Suprapubic skin (tissue), 4 donors: ENCODE data around the gene MCIDAS. TPM values are rescaled to one million over a fixed set of nuclear protein-coding genes. Genes with fewer than 3 reads are reported as not detected.

ENCODE experiments used
- DNase-seq, 2 donors: peaks; one replicate each; pipeline ENCODE4 v3.0.0-alpha.2; 2019; ENCODE audit warnings: low spot score in 2 of 2
- H3K27ac ChIP-seq: fragments of 200-600 bp; sonication (generic); one replicate; pipeline ENCODE4 v1.5.1; 2019
- H3K27me3 ChIP-seq: fragments of 200-600 bp; sonication (generic); one replicate; pipeline ENCODE4 v1.5.1; 2019
- H3K36me3 ChIP-seq: fragments of 200-600 bp; sonication (generic); one replicate; pipeline ENCODE4 v1.5.1; 2019
- H3K4me1 ChIP-seq: fragments of 200-600 bp; sonication (generic); one replicate; pipeline ENCODE4 v1.5.1; 2019
- H3K4me3 ChIP-seq: fragments of 200-600 bp; sonication (generic); one replicate; pipeline ENCODE4 v1.5.1; 2019; ENCODE audit warnings: mild to moderate bottlenecking
- H3K9me3 ChIP-seq: fragments of 200-600 bp; sonication (generic); one replicate; pipeline ENCODE4 v1.5.1; 2019
- CTCF ChIP-seq, 2 donors: fragments of 200-600 bp in 1 of 2; fragments of 450-650 bp in 1 of 2; sonication (generic) in 1 of 2; IDR thresholded peaks; one replicate each; pipeline ENCODE4 v1.5.1; 2016 to 2019; ENCODE audit warnings: antibody characterized with exemption in 2 of 2, mild to moderate bottlenecking in 1 of 2, moderate library complexity in 1 of 2
- EP300 ChIP-seq: sonication (generic); formaldehyde crosslinking; IDR thresholded peaks from one replicate; pipeline ENCODE4 v1.6.1; 2017; ENCODE audit warnings: antibody characterized with exemption
- POLR2A ChIP-seq, 2 donors: fragments of 450-650 bp; IDR thresholded peaks; one replicate each; pipeline ENCODE4 v1.6.1; 2017; ENCODE audit warnings: antibody characterized with exemption in 2 of 2, mild to moderate bottlenecking in 2 of 2, moderate library complexity in 2 of 2
- POLR2AphosphoS5 ChIP-seq, 3 donors: sonication (generic); formaldehyde crosslinking; IDR thresholded peaks; one replicate each; pipeline ENCODE4 v1.6.1; 2017; ENCODE audit warnings: antibody characterized with exemption in 3 of 3
- WGBS: methylation state at CpG from one replicate; pipeline ENCODE4 v1.1.5; 2018; 5-methylcytosine and 5-hydroxymethylcytosine counted together
- total RNA-seq, 4 donors: library from RNA; depleted of rRNA; stranded (reverse); fragments of >200 nt; gene quantifications; one replicate each; pipeline ENCODE4 v1.1.0, GENCODE V29; 2016

The MCIDAS gene
- total RNA-seq, 4 donors from 2014 or later: not detected

GRCh38 chr5:55211184-55211874, 15.8 kb downstream of the MCIDAS start:
- DNase-seq: no peak
- no peaks in the 10 kb centered on the region for H3K9me3 ChIP-seq
- H3K4me1 ChIP-seq: no peaks in the 10 kb centered on the region
- no peaks in the 10 kb centered on the region for H3K36me3 ChIP-seq
- H3K27me3 ChIP-seq: peaks cover 8% of the 10 kb centered on the region
- 79% methylated on average over 2 of the region's 2 CpGs for WGBS
- H3K4me3 ChIP-seq: no peak overlapping the region
- no peak overlapping the region for H3K27ac ChIP-seq
- TF ChIP-seq POLR2A (IDR thresholded peaks at IDR 0.05) (no peak), CTCF (IDR thresholded peaks at IDR 0.05) (no peak), POLR2AphosphoS5 (IDR thresholded peaks at IDR 0.05) (no peak), EP300 (no peak)

- Histone ChIP-seq H3K27me3 (peaks cover 18% of the 10 kb centered on the region), H3K4me1 (no peaks in the 10 kb centered on the region), H3K4me3 (no peak overlapping the region), H3K27ac (no peak overlapping the region), H3K9me3 (no peaks in the 10 kb centered on the region), H3K36me3 (no peaks in the 10 kb centered on the region)
- no peak for DNase-seq
- no peak for TF ChIP-seq POLR2AphosphoS5 (IDR thresholded peaks at IDR 0.05)
- TF ChIP-seq EP300: no peak
- TF ChIP-seq CTCF (IDR thresholded peaks at IDR 0.05): no peak
- no peak for TF ChIP-seq POLR2A (IDR thresholded peaks at IDR 0.05)
- 44% methylated on average over 2 of the region's 2 CpGs for WGBS
Measured at GRCh38 chr5:55205001-55205400, 22.1 kb downstream of the MCIDAS start.

- 64% methylated on average over 2 of the region's 2 CpGs for WGBS
- H3K4me3 ChIP-seq: no peak overlapping the region
- DNase-seq: no peak
- H3K27ac ChIP-seq: no peak overlapping the region
- H3K36me3 ChIP-seq: no peaks in the 10 kb centered on the region
- H3K9me3 ChIP-seq: no peaks in the 10 kb centered on the region
- H3K4me1 ChIP-seq: no peaks in the 10 kb centered on the region
- no peak for TF ChIP-seq CTCF (IDR thresholded peaks at IDR 0.05)
- TF ChIP-seq EP300: no peak
- TF ChIP-seq POLR2A (IDR thresholded peaks at IDR 0.05): no peak
- H3K27me3 ChIP-seq: peaks cover 46% of the 10 kb centered on the region
Measured at GRCh38 chr5:55191165-55191564, 36.0 kb downstream of the MCIDAS start.

- Histone ChIP-seq H3K27ac (no peak overlapping the region), H3K4me3 (no peak overlapping the region), H3K4me1 (no peaks in the 10 kb centered on the region), H3K27me3 (peaks cover 51% of the 10 kb centered on the region), H3K36me3 (no peaks in the 10 kb centered on the region), H3K9me3 (no peaks in the 10 kb centered on the region)
- WGBS: 64% methylated on average over 6 of the region's 6 CpGs
- DNase-seq: no peak
- TF ChIP-seq POLR2AphosphoS5 (IDR thresholded peaks at IDR 0.05) (no peak), CTCF (IDR thresholded peaks at IDR 0.05) (no peak), POLR2A (IDR thresholded peaks at IDR 0.05) (no peak), EP300 (no peak)
Measured at GRCh38 chr5:55188656-55189540, 38.2 kb downstream of the MCIDAS start.

- 41% methylated on average over 4 of the region's 4 CpGs for WGBS
- TF ChIP-seq POLR2A (IDR thresholded peaks at IDR 0.05) (no peak), POLR2AphosphoS5 (IDR thresholded peaks at IDR 0.05) (no peak), EP300 (no peak), CTCF (IDR thresholded peaks at IDR 0.05) (no peak)
- no peaks in the 10 kb centered on the region for H3K4me1 ChIP-seq
- H3K4me3 ChIP-seq: no peak overlapping the region
- DNase-seq: no peak
- H3K27me3 ChIP-seq: peaks cover 50% of the 10 kb centered on the region
- H3K9me3 ChIP-seq: no peaks in the 10 kb centered on the region
- H3K27ac ChIP-seq: no peak overlapping the region
- no peaks in the 10 kb centered on the region for H3K36me3 ChIP-seq
Measured at GRCh38 chr5:55187370-55187769, 39.7 kb downstream of the MCIDAS start.
